C4-2B (cell line): ENCODE measurements around the gene CPNE7.

Experiments
- H3K27ac ChIP-seq: fragments of 450-650 bp; 2 replicates; pipeline ENCODE4 v1.5.1; 2017
- ZFX ChIP-seq: fragments of 450-650 bp; IDR thresholded peaks from 2 replicates; pipeline ENCODE4 v1.6.1; 2017
- TF ChIP-seq, protein P1 (sequence below): fragments of 450-650 bp; conservative IDR thresholded peaks from 2 replicates; pipeline ENCODE4 v1.5.1; 2017; ENCODE audit warnings: mild to moderate bottlenecking

The CPNE7 gene

GRCh38 chr16:89549007-89549700, 26.4 kb upstream of the CPNE7 start:
- no peak overlapping the region for H3K27ac ChIP-seq
- no peak for TF ChIP-seq ZFX
- TF ChIP-seq, protein P1, sequence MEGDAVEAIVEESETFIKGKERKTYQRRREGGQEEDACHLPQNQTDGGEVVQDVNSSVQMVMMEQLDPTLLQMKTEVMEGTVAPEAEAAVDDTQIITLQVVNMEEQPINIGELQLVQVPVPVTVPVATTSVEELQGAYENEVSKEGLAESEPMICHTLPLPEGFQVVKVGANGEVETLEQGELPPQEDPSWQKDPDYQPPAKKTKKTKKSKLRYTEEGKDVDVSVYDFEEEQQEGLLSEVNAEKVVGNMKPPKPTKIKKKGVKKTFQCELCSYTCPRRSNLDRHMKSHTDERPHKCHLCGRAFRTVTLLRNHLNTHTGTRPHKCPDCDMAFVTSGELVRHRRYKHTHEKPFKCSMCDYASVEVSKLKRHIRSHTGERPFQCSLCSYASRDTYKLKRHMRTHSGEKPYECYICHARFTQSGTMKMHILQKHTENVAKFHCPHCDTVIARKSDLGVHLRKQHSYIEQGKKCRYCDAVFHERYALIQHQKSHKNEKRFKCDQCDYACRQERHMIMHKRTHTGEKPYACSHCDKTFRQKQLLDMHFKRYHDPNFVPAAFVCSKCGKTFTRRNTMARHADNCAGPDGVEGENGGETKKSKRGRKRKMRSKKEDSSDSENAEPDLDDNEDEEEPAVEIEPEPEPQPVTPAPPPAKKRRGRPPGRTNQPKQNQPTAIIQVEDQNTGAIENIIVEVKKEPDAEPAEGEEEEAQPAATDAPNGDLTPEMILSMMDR = no peak

DNA sequence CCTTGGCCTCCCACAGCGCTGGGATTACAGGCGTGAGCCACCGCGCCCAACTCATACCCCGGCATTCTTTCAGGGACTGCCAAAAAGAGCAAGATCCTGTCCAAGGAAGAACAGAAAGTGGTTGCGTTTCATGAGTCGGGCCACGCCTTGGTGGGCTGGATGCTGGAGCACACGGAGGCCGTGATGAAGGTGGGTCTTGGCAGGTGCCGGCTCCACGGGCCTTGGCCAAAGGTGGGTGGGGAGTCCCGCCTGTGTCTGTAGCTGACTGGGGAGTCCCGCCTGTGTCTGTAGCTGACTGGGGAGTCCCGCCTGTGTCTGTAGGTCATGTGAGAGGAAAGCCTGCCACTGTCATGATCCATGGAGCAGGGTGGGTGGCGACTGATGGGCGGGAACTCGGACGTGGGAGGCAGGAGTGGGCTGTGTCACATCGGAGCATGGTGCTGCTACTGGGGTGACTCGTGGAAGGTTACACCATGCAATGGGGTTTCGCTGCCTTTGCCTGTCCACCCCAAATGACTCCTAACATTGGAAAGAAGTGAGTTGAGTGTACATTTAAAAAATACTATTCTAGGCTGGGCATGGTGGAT, 25.0 kb upstream of the CPNE7 start:
- TF ChIP-seq, protein P1 = no peak
- no peak for TF ChIP-seq ZFX
- no peak overlapping the region for H3K27ac ChIP-seq

DNA sequence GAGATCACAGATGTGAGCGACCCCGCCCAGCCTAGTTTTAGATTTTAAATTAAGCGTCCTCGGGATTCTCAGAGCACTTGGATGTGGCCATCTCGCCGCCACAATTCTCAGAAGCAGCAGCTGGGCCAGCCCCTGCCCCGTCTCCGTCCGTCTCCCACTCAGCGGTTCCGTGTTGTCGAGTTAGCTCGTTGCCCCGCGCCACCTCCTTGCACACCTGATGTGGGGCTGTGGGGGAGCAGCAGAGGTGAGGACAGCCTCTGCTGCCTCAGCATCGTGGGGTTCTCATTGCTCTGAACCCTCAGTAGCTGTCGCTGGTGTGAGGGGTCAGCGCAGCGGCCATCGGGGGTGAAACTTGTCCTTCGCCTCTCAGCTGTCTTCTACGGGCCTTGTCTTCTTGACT, 23.2 kb upstream of the CPNE7 start:
- TF ChIP-seq ZFX = no peak
- TF ChIP-seq, protein P1 = no peak
- no peak overlapping the region for H3K27ac ChIP-seq

DNA sequence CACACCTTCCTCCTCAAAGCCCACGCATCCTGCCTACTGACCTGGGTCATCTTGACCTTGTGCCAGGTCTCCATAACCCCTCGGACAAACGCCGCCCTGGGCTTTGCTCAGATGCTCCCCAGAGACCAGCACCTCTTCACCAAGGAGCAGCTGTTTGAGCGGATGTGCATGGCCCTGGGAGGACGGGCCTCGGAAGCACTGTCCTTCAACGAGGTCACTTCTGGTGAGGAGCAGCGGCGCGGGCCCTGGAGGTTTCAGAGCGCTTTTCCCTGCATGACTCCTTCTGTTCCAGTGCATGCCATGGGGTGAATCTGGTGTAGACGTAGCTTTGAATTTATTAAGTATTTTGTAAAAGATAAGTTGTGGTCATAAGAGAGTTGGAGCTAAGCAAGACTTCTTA, 22.6 kb upstream of the CPNE7 start:
- TF ChIP-seq, protein P1 = no peak
- TF ChIP-seq ZFX = no peak
- H3K27ac ChIP-seq = no peak overlapping the region

GRCh38 chr16:89553733-89554132, 21.8 kb upstream of the CPNE7 start:
- no peak for TF ChIP-seq ZFX
- TF ChIP-seq, protein P1 = no peak
- H3K27ac ChIP-seq = no peak overlapping the region

DNA sequence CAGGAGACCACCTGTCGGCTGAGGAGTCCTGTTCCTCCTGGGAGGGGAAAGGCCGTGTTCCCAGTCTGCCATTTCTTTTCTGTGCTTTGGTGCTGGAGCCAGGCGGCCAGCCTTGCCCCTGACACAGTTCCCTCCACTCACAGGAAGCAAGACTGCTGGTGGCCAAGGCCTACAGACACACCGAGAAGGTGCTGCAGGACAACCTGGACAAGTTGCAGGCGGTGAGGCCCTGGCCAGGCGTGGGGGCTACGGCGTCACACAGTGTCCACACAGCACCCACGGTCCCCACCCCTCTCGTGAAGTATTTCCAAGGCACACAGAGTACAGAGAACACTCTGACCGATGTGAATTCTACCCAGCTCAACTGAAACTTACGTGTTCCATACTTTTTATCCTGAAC, 21.2 kb upstream of the CPNE7 start:
- TF ChIP-seq, protein P1 = no peak
- TF ChIP-seq ZFX = no peak
- no peak overlapping the region for H3K27ac ChIP-seq

DNA sequence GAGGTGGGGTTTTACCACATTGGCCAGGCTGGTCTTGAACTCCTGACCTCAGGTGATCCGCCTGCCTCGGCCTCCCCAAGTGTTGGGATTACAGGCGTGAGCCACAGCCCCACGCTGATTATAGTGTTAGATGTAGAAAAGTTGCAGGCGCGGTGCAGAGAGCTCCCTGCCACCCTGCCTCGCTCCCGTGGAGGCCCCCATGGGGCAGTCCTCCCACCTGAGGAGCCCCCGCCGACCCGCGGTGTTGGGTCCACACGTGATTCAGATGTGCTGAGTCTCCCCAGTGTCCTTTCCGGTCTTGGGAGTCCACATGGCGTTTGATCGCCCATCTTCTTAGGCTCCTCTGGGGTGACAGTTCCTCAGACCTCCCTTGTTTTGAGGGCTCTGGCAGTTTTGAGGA, 20.3 kb upstream of the CPNE7 start:
- TF ChIP-seq, protein P1 = no peak
- TF ChIP-seq ZFX = no peak
- H3K27ac ChIP-seq = no peak overlapping the region
